GM21576 (cell line): ENCODE results near the gene ABHD17A.

ENCODE experiments used
- ATAC-seq: cut with Tn5 transposase; IDR thresholded peaks from one replicate; pipeline ENCODE4 v1.9.1; 2021; ENCODE audit warnings: mild to moderate bottlenecking, moderate library complexity; ENCODE audit not compliant: unreplicated experiment

The ABHD17A gene

GRCh38 chr19:1854542-1855039 lies 30.7 kb downstream of the ABHD17A start:
- ATAC-seq = no peak

GRCh38 chr19:1854039-1854541 lies 31.2 kb downstream of the ABHD17A start:
- no peak for ATAC-seq

GRCh38 chr19:1853295-1854038 lies 31.8 kb downstream of the ABHD17A start:
- no peak for ATAC-seq

GRCh38 chr19:1852581-1853128 lies 32.6 kb downstream of the ABHD17A start:
- no peak for ATAC-seq

- ATAC-seq = no peak
These were observed 33.4 kb downstream of the ABHD17A start for GRCh38 chr19:1851654-1852580.

GRCh38 chr19:1850809-1851653 lies 34.3 kb downstream of the ABHD17A start:
- no peak for ATAC-seq

GRCh38 chr19:1849886-1850398 lies 35.4 kb downstream of the ABHD17A start:
- ATAC-seq = no peak

- ATAC-seq = no peak
These were observed 36.2 kb downstream of the ABHD17A start for GRCh38 chr19:1849132-1849474.

GRCh38 chr19:1848399-1849131 lies 36.7 kb downstream of the ABHD17A start, which contains the start of gene REXO1:
REXO1 (minus strand) TSS chr19:1848483; CDS start chr19:1848358, 125 bp downstream.
- ATAC-seq = peak; percentile 51

GRCh38 chr19:1847684-1848398 lies 37.5 kb downstream of the ABHD17A start:
- peak; percentile 19 for ATAC-seq

GRCh38 chr19:1847348-1847683 lies 38.0 kb downstream of the ABHD17A start:
- ATAC-seq = no peak

GRCh38 chr19:1846517-1847204 lies 38.6 kb downstream of the ABHD17A start:
- ATAC-seq = no peak

GRCh38 chr19:1845642-1846041 lies 39.7 kb downstream of the ABHD17A start:
- ATAC-seq = no peak

GRCh38 chr19:1845125-1845515 lies 40.2 kb downstream of the ABHD17A start:
- no peak for ATAC-seq

- ATAC-seq = no peak
These were observed 40.7 kb downstream of the ABHD17A start for GRCh38 chr19:1844513-1845124.

- ATAC-seq = no peak
These were observed 41.5 kb downstream of the ABHD17A start for GRCh38 chr19:1843646-1844394.

- no peak for ATAC-seq
These were observed 42.2 kb downstream of the ABHD17A start for GRCh38 chr19:1843116-1843515.
